Endothelial cell of umbilical vein (primary cell): ENCODE results near the gene SLC16A5. TPM values are rescaled to one million over a fixed set of nuclear protein-coding genes. Genes with fewer than 3 reads are reported as not detected.

Experiments
- BruUV-seq: library from RNA; stranded (reverse); fragments of 400-500 nt; replicated peaks from 2 replicates; lab custom pipeline; 2021; lab: Mats Ljungman, UMichigan
- CTCF ChIA-PET: fragments of 300-600, 350-600 bp; sonication (Branson Sonifier 250); formaldehyde crosslinking; loops from one replicate; lab custom pipeline; 2021; ENCODE audit warnings: antibody characterized with exemption, inconsistent platforms; lab: Charles Lee
- POLR2A ChIA-PET: fragments of 300-600, 350-600 bp; sonication (Branson Sonifier 250); formaldehyde crosslinking; loops from one replicate; lab custom pipeline; 2021; ENCODE audit warnings: antibody characterized with exemption, inconsistent platforms; lab: Charles Lee
- DNase-seq: peaks from one replicate; pipeline ENCODE4 v3.0.0-alpha.2; 2011; ENCODE audit warnings: low read depth, low spot score
- FAIRE-seq: peaks from 2 replicates; lab custom pipeline; 2011; peaks lifted over from hg19 to GRCh38; lab: Jason Lieb, UNC
- H2AFZ ChIP-seq: 2 replicates; pipeline ENCODE4 v1.6.0; 2012; ENCODE audit warnings: low read depth, low read length, control low read depth, inconsistent platforms
- H3K27ac ChIP-seq: 2 replicates; pipeline ENCODE4 v1.5.1; 2011; ENCODE audit warnings: low read depth, mild to moderate bottlenecking, control low read depth, low read length, moderate library complexity; ENCODE audit not compliant: insufficient read depth
- H3K27me3 ChIP-seq, 2 experiments: 2 replicates each; pipeline versions ENCODE4 v1.6.0 to v1.6.1; 2011; ENCODE audit warnings: low read length in 2 of 2, mixed read lengths in 1 of 2; ENCODE audit not compliant: control insufficient read depth in 2 of 2, insufficient read depth in 2 of 2
- H3K36me3 ChIP-seq, 2 experiments: 2 replicates in 1 of 2; 3 replicates in 1 of 2; pipeline ENCODE4 v1.5.1; 2011; ENCODE audit warnings: low read length in 2 of 2, mild to moderate bottlenecking in 1 of 2, moderate library complexity in 1 of 2; ENCODE audit not compliant: control insufficient read depth in 2 of 2, insufficient read depth in 2 of 2; ENCODE audit errors: extremely low read depth in 1 of 2
- H3K4me1 ChIP-seq: 3 replicates; pipeline ENCODE4 v1.5.1; 2011; ENCODE audit warnings: mild to moderate bottlenecking, low read length; ENCODE audit not compliant: control insufficient read depth, insufficient read depth; ENCODE audit errors: extremely low read depth
- H3K4me2 ChIP-seq: 2 replicates; pipeline ENCODE4 v1.6.1; 2011; ENCODE audit warnings: low read length, control low read depth, mixed read lengths; ENCODE audit not compliant: insufficient read depth
- H3K4me3 ChIP-seq, 3 experiments: fragments of 200-600 bp in 1 of 3; sonication (generic), shearing (Covaris generic) in 1 of 3; replicated peaks in 1 of 3; 2 replicates each; pipeline ENCODE4 v1.5.1; 2011 to 2016; ENCODE audit warnings: control low read depth in 3 of 3, low read length in 3 of 3, mild to moderate bottlenecking in 2 of 3, inconsistent platforms in 1 of 3, low read depth in 1 of 3, moderate library complexity in 1 of 3; ENCODE audit not compliant: insufficient read depth in 1 of 3
- H3K79me2 ChIP-seq: 2 replicates; pipeline ENCODE4 v1.6.0; 2012; ENCODE audit warnings: low read length, inconsistent platforms; ENCODE audit not compliant: control insufficient read depth, insufficient read depth
- H3K9ac ChIP-seq: replicated peaks from 2 replicates; pipeline ENCODE3; 2011; ENCODE audit warnings: low read length, control low read depth; ENCODE audit not compliant: insufficient read depth; ENCODE audit errors: extremely low read depth
- H3K9me1 ChIP-seq: replicated peaks from 3 replicates; pipeline ENCODE4 v1.6.0; 2011; ENCODE audit warnings: mild to moderate bottlenecking, low read length; ENCODE audit not compliant: control insufficient read depth, insufficient read depth; ENCODE audit errors: extremely low read depth
- H3K9me3 ChIP-seq: replicated peaks from 2 replicates; pipeline ENCODE4 v1.5.1; 2012; ENCODE audit warnings: low read length, inconsistent platforms; ENCODE audit not compliant: control insufficient read depth, insufficient read depth
- H4K20me1 ChIP-seq: replicated peaks from 2 replicates; pipeline ENCODE3; 2011; ENCODE audit warnings: mild to moderate bottlenecking, low read length; ENCODE audit not compliant: control insufficient read depth, insufficient read depth; ENCODE audit errors: extremely low read depth
- CTCF ChIP-seq, 2 donors: IDR thresholded peaks; 1 replicate in 1 of 2; 2 replicates in 1 of 2; pipeline ENCODE4 v1.5.1; 2011; ENCODE audit warnings: low read length in 2 of 2, mild to moderate bottlenecking in 2 of 2, moderate library complexity in 2 of 2, control low read depth in 1 of 2, inconsistent platforms in 1 of 2, low read depth in 1 of 2; ENCODE audit not compliant: insufficient read depth in 1 of 2; ENCODE audit errors: extremely low read depth in 1 of 2
- FOS ChIP-seq: IDR thresholded peaks from 2 replicates; pipeline ENCODE4 v1.6.1; 2011; ENCODE audit warnings: mild to moderate bottlenecking, low read length, moderate library complexity, borderline replicate concordance; ENCODE audit not compliant: insufficient read depth
- GATA2 ChIP-seq: IDR thresholded peaks from 2 replicates; pipeline ENCODE4 v1.7.0; 2011; ENCODE audit warnings: low read depth, mild to moderate bottlenecking, moderate library complexity, mixed read lengths, low read length; ENCODE audit not compliant: insufficient read length, insufficient read depth
- JUN ChIP-seq: IDR thresholded peaks from 2 replicates; pipeline ENCODE4 v1.6.1; 2011; ENCODE audit warnings: borderline replicate concordance, low read depth; ENCODE audit not compliant: insufficient read length, insufficient read depth
- MAX ChIP-seq: IDR thresholded peaks from 2 replicates; pipeline ENCODE4 v1.6.1; 2011; ENCODE audit not compliant: insufficient read depth, insufficient read length
- MYC ChIP-seq: IDR thresholded peaks from one replicate; pipeline ENCODE4 v1.6.1; 2011; ENCODE audit warnings: mild to moderate bottlenecking, low read depth, low read length
- POLR2AphosphoS5 ChIP-seq: IDR thresholded peaks from 2 replicates; pipeline ENCODE4 v1.6.1; 2012; ENCODE audit warnings: low read depth, mild to moderate bottlenecking, control low read depth, low read length, moderate library complexity; ENCODE audit not compliant: insufficient read depth
- dilution Hi-C: fragments of 300-500 bp; cut with MboI; formaldehyde crosslinking; loops from one replicate; pipeline ENCODE4 v1.15.0; 2019; ENCODE audit warnings: low sequenced_read_pairs; ENCODE audit not compliant: extremely low pct_ligation_motif_present
- intact Hi-C: fragments of 100-400 bp; cut with micrococcal nuclease; formaldehyde crosslinking; loops from one replicate; pipeline ENCODE4 v1.10.0; 2022
- polyA plus RNA-seq, 4 experiments: library from polyadenylated mRNA; depleted of rRNA in 3 of 4; stranded (reverse) in 3 of 4; unstranded in 1 of 4; fragments of >200 nt; gene quantifications; 2 replicates each; pipeline versions ENCODE4 v1.2.1 to v1.2.3, GENCODE V29; 2011 to 2012; ENCODE audit warnings: missing spikeins in 1 of 4
- total RNA-seq: library from RNA; stranded (reverse); gene quantifications from 2 replicates; pipeline ENCODE4 v1.2.3, GENCODE V29; 2021

SLC16A5 gene
- total and polyA plus RNA-seq, 2 donors (not counting 3 experiments of a cell fraction or from before 2014, with no cell fraction given): 16.4 to 23.3 TPM

GRCh38 chr17:75152523-75152921 lies 64.8 kb downstream of the SLC16A5 start:
- BruUV-seq: no TSS peak
- CTCF ChIA-PET: interaction anchor here (1.1 kb wide), 1 partner anchor 18 kb away, joined by 3 read pairs; no protein-coding TSS in a partner anchor
- H3K79me2 ChIP-seq: peaks cover 67% of the 10 kb centered on the region
- H3K4me3 ChIP-seq: peak overlapping the region; percentile 57 to 83 (median 62)
- H3K27ac ChIP-seq: peak overlapping the region; percentile 31
- peaks cover 6 to 10% of the 10 kb centered on the region in 2 experiments for H3K36me3 ChIP-seq
- peak overlapping the region; percentile 77 for H3K4me2 ChIP-seq
- TF ChIP-seq JUN (no peak), MYC (no peak), MAX (no peak), GATA2 (no peak), CTCF (IDR thresholded peaks at IDR 0.05; ENCODE audit: extremely low read depth in 1 of 2, insufficient read depth in 1 of 2, low read depth in 1 of 2, low read length in 2 of 2) (no peak), FOS (no peak), POLR2AphosphoS5 (no peak)
- FAIRE-seq: peak; percentile 37
- H3K9me1 ChIP-seq: no peaks in the 10 kb centered on the region
- DNase-seq: no peak
- peaks cover 14% of the 10 kb centered on the region for H3K4me1 ChIP-seq
- H3K9me3 ChIP-seq: no peaks in the 10 kb centered on the region
- H3K9ac ChIP-seq: peak overlapping the region; percentile 75
- no peaks in the 10 kb centered on the region for H4K20me1 ChIP-seq
- dilution Hi-C loops: no loop called here
- H2AFZ ChIP-seq: no peak overlapping the region
- no peaks in the 10 kb centered on the region for H3K27me3 ChIP-seq
- intact Hi-C loops: no loop called here
- POLR2A ChIA-PET: no interaction called here
